ENCODE results near the gene USH2A. TPM values are rescaled to one million over a fixed set of nuclear protein-coding genes. Genes with fewer than 3 reads are reported as not detected.

Gene USH2A
- polyA plus RNA-seq, 1 donor from 2014 or later, result 0.17 TPM

DNA sequence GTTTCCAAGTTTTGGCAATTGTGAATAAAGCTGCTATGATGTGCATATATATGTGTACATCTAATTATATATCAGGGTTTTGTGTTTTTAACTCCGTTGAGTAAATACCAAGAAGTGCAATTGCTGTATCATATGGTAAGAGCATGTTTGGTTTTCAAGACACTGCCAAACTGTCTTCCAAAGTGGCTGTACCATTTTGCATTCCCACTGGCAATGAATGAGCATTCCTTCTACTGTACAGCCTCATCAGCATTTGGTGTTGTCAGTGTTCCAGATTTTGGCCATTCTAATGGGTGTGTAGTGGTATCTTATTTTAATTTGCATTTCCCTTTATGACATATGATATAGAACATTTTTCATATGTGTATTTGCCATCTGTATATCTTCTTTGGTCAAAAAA, 246.3 kb downstream of the USH2A start:
- Histone ChIP-seq H3K79me2 (replicated peaks; ENCODE audit: insufficient read depth, low read length) (no peaks in the 10 kb centered on the region), H3K9me3 (ENCODE audit: low read length) (no peaks in the 10 kb centered on the region), H3F3A (ENCODE audit: insufficient read depth, low read length, poor library complexity, severe bottlenecking) (no peaks in the 10 kb centered on the region), H3K36me3 (ENCODE audit: insufficient read depth, low read length) (no peaks in the 10 kb centered on the region), H3K9ac (ENCODE audit: low read length) (no peak overlapping the region), H3K27me3 (ENCODE audit: insufficient read depth, low read depth, low read length) (no peaks in the 10 kb centered on the region), H2AFZ (ENCODE audit: low read depth, low read length) (no peak overlapping the region), H4K20me1 (ENCODE audit: insufficient read depth) (no peaks in the 10 kb centered on the region), H3K27ac (ENCODE audit: low read length) (no peak overlapping the region), H3K4me3 (ENCODE audit: low read length) (no peak overlapping the region), H3K4me2 (ENCODE audit: low read length) (no peak overlapping the region), H3K9me2 (ENCODE audit: insufficient read depth, low read length) (no peaks in the 10 kb centered on the region)
- no peak for TF ChIP-seq EZH2 (IDR thresholded peaks at IDR 0.05; ENCODE audit: borderline replicate concordance, insufficient read depth, low read length, poor library complexity, severe bottlenecking)
- no peak for TF ChIP-seq SMC3 (conservative IDR thresholded peaks at IDR 0.05; ENCODE audit: poor library complexity)
- TF ChIP-seq, protein P1, sequence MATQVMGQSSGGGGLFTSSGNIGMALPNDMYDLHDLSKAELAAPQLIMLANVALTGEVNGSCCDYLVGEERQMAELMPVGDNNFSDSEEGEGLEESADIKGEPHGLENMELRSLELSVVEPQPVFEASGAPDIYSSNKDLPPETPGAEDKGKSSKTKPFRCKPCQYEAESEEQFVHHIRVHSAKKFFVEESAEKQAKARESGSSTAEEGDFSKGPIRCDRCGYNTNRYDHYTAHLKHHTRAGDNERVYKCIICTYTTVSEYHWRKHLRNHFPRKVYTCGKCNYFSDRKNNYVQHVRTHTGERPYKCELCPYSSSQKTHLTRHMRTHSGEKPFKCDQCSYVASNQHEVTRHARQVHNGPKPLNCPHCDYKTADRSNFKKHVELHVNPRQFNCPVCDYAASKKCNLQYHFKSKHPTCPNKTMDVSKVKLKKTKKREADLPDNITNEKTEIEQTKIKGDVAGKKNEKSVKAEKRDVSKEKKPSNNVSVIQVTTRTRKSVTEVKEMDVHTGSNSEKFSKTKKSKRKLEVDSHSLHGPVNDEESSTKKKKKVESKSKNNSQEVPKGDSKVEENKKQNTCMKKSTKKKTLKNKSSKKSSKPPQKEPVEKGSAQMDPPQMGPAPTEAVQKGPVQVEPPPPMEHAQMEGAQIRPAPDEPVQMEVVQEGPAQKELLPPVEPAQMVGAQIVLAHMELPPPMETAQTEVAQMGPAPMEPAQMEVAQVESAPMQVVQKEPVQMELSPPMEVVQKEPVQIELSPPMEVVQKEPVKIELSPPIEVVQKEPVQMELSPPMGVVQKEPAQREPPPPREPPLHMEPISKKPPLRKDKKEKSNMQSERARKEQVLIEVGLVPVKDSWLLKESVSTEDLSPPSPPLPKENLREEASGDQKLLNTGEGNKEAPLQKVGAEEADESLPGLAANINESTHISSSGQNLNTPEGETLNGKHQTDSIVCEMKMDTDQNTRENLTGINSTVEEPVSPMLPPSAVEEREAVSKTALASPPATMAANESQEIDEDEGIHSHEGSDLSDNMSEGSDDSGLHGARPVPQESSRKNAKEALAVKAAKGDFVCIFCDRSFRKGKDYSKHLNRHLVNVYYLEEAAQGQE (IDR thresholded peaks at IDR 0.05; ENCODE audit: borderline replicate concordance), result no peak
- TF ChIP-seq RAD21 (conservative IDR thresholded peaks at IDR 0.05), result no peak
- TF ChIP-seq TAF1 (IDR thresholded peaks at IDR 0.05; ENCODE audit: low read depth), result no peak

DNA sequence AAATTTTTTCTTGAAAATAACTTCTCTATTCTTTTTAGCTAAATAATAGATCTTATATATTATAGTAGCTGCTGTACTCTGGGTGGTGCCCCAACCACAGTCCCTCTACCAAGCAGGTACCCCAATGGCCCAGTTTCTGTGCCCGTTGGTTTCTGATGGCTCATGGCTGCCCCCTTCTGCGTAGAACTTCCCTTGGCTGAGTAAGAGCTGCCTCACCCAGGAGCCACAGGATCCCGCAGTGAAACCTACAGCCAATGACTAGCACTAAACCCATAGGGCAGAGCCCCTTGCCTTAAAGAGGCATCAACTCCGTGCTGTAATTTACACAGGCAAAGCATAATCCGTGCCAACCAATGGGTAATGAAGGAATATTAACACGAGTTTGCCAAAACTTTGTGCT, 247.5 kb downstream of the USH2A start:
- H3K9me3 ChIP-seq (ENCODE audit: low read length), result no peaks in the 10 kb centered on the region
- no peaks in the 10 kb centered on the region for H3F3A ChIP-seq (ENCODE audit: insufficient read depth, low read length, poor library complexity, severe bottlenecking)
- H2AFZ ChIP-seq (ENCODE audit: low read depth, low read length), result no peak overlapping the region
- no peaks in the 10 kb centered on the region for H3K9me2 ChIP-seq (ENCODE audit: insufficient read depth, low read length)
- no peaks in the 10 kb centered on the region for H3K36me3 ChIP-seq (ENCODE audit: insufficient read depth, low read length)
- no peaks in the 10 kb centered on the region for H3K27me3 ChIP-seq (ENCODE audit: insufficient read depth, low read depth, low read length)
- no peak for TF ChIP-seq RAD21 (conservative IDR thresholded peaks at IDR 0.05)
- no peak for TF ChIP-seq EP300 (conservative IDR thresholded peaks at IDR 0.05; ENCODE audit: poor library complexity, severe bottlenecking)
- TF ChIP-seq SMC3 (conservative IDR thresholded peaks at IDR 0.05; ENCODE audit: poor library complexity), result no peak
- TF ChIP-seq EZH2 (IDR thresholded peaks at IDR 0.05; ENCODE audit: borderline replicate concordance, insufficient read depth, low read length, poor library complexity, severe bottlenecking), result no peak
- TF ChIP-seq, protein P1 (IDR thresholded peaks at IDR 0.05; ENCODE audit: borderline replicate concordance), result no peak
- TF ChIP-seq TAF1 (IDR thresholded peaks at IDR 0.05; ENCODE audit: low read depth), result no peak
- TF ChIP-seq POLR2AphosphoS5 (IDR thresholded peaks at IDR 0.05), result no peak
- H4K20me1 ChIP-seq (ENCODE audit: insufficient read depth), result no peaks in the 10 kb centered on the region
- H3K4me3 ChIP-seq (ENCODE audit: low read length), result no peak overlapping the region
- no peaks in the 10 kb centered on the region for H3K79me2 ChIP-seq (replicated peaks; ENCODE audit: insufficient read depth, low read length)
- no peak overlapping the region for H3K27ac ChIP-seq (ENCODE audit: low read length)
- no peak overlapping the region for H3K9ac ChIP-seq (ENCODE audit: low read length)
- H3K4me2 ChIP-seq (ENCODE audit: low read length), result no peak overlapping the region
